Ovary (tissue), 9 donors: Measurements from ENCODE around the gene CD81. TPM values are rescaled to one million over a fixed set of nuclear protein-coding genes. Genes with fewer than 3 reads are reported as not detected.

ENCODE experiments used
- DNase-seq, 5 donors: peaks; one replicate each; pipeline ENCODE4 v3.0.0-alpha.2; 2019 to 2020
- H3K27ac ChIP-seq, 2 donors: fragments of 200-600 bp; one replicate each; pipeline versions ENCODE4 v1.5.1 to v1.8.0; 2019 to 2022
- H3K27me3 ChIP-seq: fragments of 200-600 bp; one replicate; pipeline ENCODE4 v1.8.0; 2022
- H3K36me3 ChIP-seq: fragments of 200-600 bp; sonication (generic); one replicate; pipeline ENCODE4 v1.5.1; 2019
- H3K4me1 ChIP-seq: one replicate; pipeline ENCODE4 v1.8.1; 2013; ENCODE audit warnings: mild to moderate bottlenecking, moderate library complexity; ENCODE audit not compliant: insufficient read depth
- H3K4me3 ChIP-seq: fragments of 200-600 bp; sonication (generic); one replicate; pipeline ENCODE4 v1.5.1; 2017
- H3K9me3 ChIP-seq, 2 donors: fragments of 200-600 bp in 1 of 2; sonication (generic) in 1 of 2; one replicate each; pipeline versions ENCODE4 v1.5.1 to v1.8.1; 2013 to 2019; ENCODE audit warnings: mild to moderate bottlenecking in 1 of 2, moderate library complexity in 1 of 2
- CTCF ChIP-seq, 3 donors: fragments of 450-650 bp in 2 of 3; fragments of 200-600 bp in 1 of 3; IDR thresholded peaks; one replicate each; pipeline versions ENCODE4 v1.5.1 to v1.8.0; 2016 to 2022; ENCODE audit warnings: antibody characterized with exemption in 3 of 3, mild to moderate bottlenecking in 1 of 3
- EP300 ChIP-seq: sonication (generic); formaldehyde crosslinking; IDR thresholded peaks from one replicate; pipeline ENCODE4 v1.6.1; 2017; ENCODE audit warnings: antibody characterized with exemption
- POLR2A ChIP-seq: fragments of 450-650 bp; IDR thresholded peaks from one replicate; pipeline ENCODE4 v1.6.1; 2017; ENCODE audit warnings: antibody characterized with exemption, mild to moderate bottlenecking, moderate library complexity
- WGBS, 3 donors: extraction: QIAGEN DNeasy Blood & Tissue Kit in 1 of 3; methylation state at CpG; one replicate each; pipeline versions ENCODE4 v1.1.5 to v1.1.7; 2013 to 2017; 5-methylcytosine and 5-hydroxymethylcytosine counted together
- intact Hi-C, 4 donors: fragments of 100-400 bp; cut with DNase I; formaldehyde crosslinking; loops; one replicate each; pipeline versions ENCODE4 v1.11.0 to v1.15.1; 2022 to 2023
- polyA plus RNA-seq, 2 donors: library from polyadenylated mRNA; stranded (reverse); fragments of 200-250 nt in 1 of 2; fragments of 350-450 nt in 1 of 2; fragmentation: Illumina TruSeq in 1 of 2; extraction: RNeasy Lipid Tissue Mini Kit (QIAGEN cat#74804) in 1 of 2; gene quantifications; one replicate each; pipeline ENCODE4 v1.2.3, GENCODE V29; 2013 to 2014
- total RNA-seq, 7 donors: library from RNA; depleted of rRNA in 2 of 7; stranded (reverse); fragments of >200 nt in 2 of 7; fragmentation: NEBNext Ultra II Directional in 3 of 7; extraction: Animal tissue kit (Norgen Biotek cat#: 25700) in 3 of 7; gene quantifications; one replicate each; pipeline versions ENCODE4 v1.1.0 to v1.2.4, GENCODE V29; 2016 to 2023
- donor health status: DM: no; HTN: no; CAD: no; lungs with moderate emphysema.
- donor health status: DM: no; HTN: no; CAD: no.
- donor health status: Bipolar disorder and iron deficiency.
- donor health status: DM: yes; HTN: yes; CAD: no.
- donor health status: DM: no; HTN: no; CAD: no.
- donor health status: DM: yes; HTN: yes; CAD: no.

Gene CD81
- total and polyA plus RNA-seq, 9 donors: 206 to 723 (median 541) TPM

GRCh38 chr11:2342557-2342956 is 34.6 kb upstream of the CD81 start:
- no peaks in the 10 kb centered on the region for H3K27me3 ChIP-seq
- TF ChIP-seq EP300: no peak
- no peak for TF ChIP-seq POLR2A
- no peak for TF ChIP-seq CTCF (IDR thresholded peaks at IDR 0.05)
- intact Hi-C loops: no loop called here
- no peaks in the 10 kb centered on the region for H3K9me3 ChIP-seq
- 90 to 92% (median 91%) methylated on average over 3 of the region's 3 CpGs for WGBS, 3 donors
- H3K27ac ChIP-seq: no peak overlapping the region
- H3K4me1 ChIP-seq: no peaks in the 10 kb centered on the region
- H3K4me3 ChIP-seq: no peak overlapping the region
- no peak for DNase-seq
- no peaks in the 10 kb centered on the region for H3K36me3 ChIP-seq

- WGBS, 3 donors: 74 to 88% (median 86%) methylated on average over 5 of the region's 5 CpGs
- no peak for DNase-seq
- H3K36me3 ChIP-seq: no peaks in the 10 kb centered on the region
- H3K27me3 ChIP-seq: no peaks in the 10 kb centered on the region
- intact Hi-C loops: no loop called here
- H3K4me1 ChIP-seq: no peaks in the 10 kb centered on the region
- no peak overlapping the region for H3K4me3 ChIP-seq
- TF ChIP-seq EP300: no peak
- no peak for TF ChIP-seq CTCF (IDR thresholded peaks at IDR 0.05)
- no peak for TF ChIP-seq POLR2A
- no peaks in the 10 kb centered on the region for H3K9me3 ChIP-seq
- H3K27ac ChIP-seq: no peak overlapping the region
Observed at GRCh38 chr11:2342981-2343380, 34.1 kb upstream of the CD81 start.

DNA sequence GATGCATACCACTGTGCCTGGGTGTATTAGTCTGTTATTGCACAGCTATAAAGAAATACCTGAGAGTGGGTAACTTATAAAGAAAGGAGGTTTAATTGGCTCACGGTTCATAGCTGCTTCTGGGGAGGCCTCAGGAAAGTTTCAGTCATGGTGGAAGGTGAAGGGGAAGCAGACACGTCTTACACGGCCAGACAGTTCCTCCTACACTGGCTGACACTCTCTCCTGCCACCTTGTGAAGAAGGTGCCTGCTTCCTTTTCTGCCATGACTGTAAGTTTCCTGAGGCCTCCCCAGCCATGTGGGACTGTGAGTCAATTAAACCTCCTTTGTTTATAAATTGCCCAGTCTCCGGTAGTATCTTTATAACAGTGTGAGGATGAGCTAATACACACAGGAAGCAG is 33.6 kb upstream of the CD81 start:
- no peak for DNase-seq
- Histone ChIP-seq H3K4me3 (no peak overlapping the region), H3K36me3 (no peaks in the 10 kb centered on the region), H3K27ac (no peak overlapping the region), H3K9me3 (no peaks in the 10 kb centered on the region), H3K27me3 (no peaks in the 10 kb centered on the region), H3K4me1 (no peaks in the 10 kb centered on the region)
- TF ChIP-seq POLR2A (no peak), EP300 (no peak), CTCF (IDR thresholded peaks at IDR 0.05) (no peak)
- 81 to 88% (median 88%) methylated on average over 4 of the region's 4 CpGs for WGBS, 3 donors
- intact Hi-C loops: no loop called here

GRCh38 chr11:2345050-2345449 is 32.1 kb upstream of the CD81 start:
- Histone ChIP-seq H3K4me3 (no peak overlapping the region), H3K27me3 (no peaks in the 10 kb centered on the region), H3K4me1 (no peaks in the 10 kb centered on the region), H3K27ac (no peak overlapping the region), H3K9me3 (no peaks in the 10 kb centered on the region), H3K36me3 (no peaks in the 10 kb centered on the region)
- intact Hi-C loops: no loop called here
- 90 to 96% (median 91%) methylated on average over 2 of the region's 2 CpGs for WGBS, 3 donors
- no peak for TF ChIP-seq POLR2A
- no peak for TF ChIP-seq EP300
- TF ChIP-seq CTCF (IDR thresholded peaks at IDR 0.05): no peak
- no peak for DNase-seq

DNA sequence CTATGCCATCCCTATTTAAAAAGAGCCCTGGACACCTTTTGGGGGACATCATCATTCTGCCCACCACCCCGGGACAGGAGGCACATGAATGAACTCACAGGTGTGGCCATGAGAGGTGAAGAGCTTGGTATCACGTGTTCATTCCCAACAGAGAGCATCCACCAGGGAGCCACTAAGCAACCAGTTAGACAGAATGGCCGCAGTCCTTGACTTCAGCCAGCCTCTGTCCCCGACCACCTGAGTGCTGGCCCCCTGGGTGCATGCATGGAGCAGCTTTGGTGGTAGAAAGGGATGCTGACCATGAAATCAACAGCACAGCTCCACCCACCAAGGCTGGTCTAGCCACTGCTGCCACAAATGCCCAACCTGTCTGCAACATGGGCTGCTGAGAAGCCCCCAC is 31.1 kb upstream of the CD81 start:
- TF ChIP-seq POLR2A (no peak), CTCF (IDR thresholded peaks at IDR 0.05) (no peak), EP300 (no peak)
- Histone ChIP-seq H3K4me1 (no peaks in the 10 kb centered on the region), H3K27ac (no peak overlapping the region), H3K4me3 (no peak overlapping the region), H3K9me3 (no peaks in the 10 kb centered on the region), H3K36me3 (no peaks in the 10 kb centered on the region), H3K27me3 (no peaks in the 10 kb centered on the region)
- no peak for DNase-seq
- WGBS, 3 donors: 72 to 93% (median 88%) methylated on average over 4 of the region's 4 CpGs
- intact Hi-C loops: no loop called here
